Islet precursor cell (in vitro differentiated cells): ENCODE measurements around the gene SPACA5.
"Not testable (repeated sequence)": the region's sequence is repeated elsewhere in the genome, so short reads cannot be mapped to it uniquely, and the experiment has no call there.

Source experiments
- DNase-seq: peaks from one replicate; pipeline ENCODE4 v3.0.0-alpha.2; 2018

Gene SPACA5

GRCh38 chrX:48006688-48007087 lies at the start of gene SPACA5:
TSS of gene SPACA5 (plus strand) at chrX:48006988. CDS start at chrX:48007803, 815 bp downstream.
- DNase-seq: not testable (repeated sequence)

- not testable (repeated sequence) for DNase-seq
These were observed 48.6 kb upstream of the SPACA5 start for GRCh38 chrX:47958206-47958605.

- DNase-seq: no peak
These were observed 47.9 kb upstream of the SPACA5 start for GRCh38 chrX:47958761-47959342.

GRCh38 chrX:47960406-47960805 lies 46.4 kb upstream of the SPACA5 start:
- DNase-seq: no peak

GRCh38 chrX:47961830-47962229 lies 45.0 kb upstream of the SPACA5 start:
- DNase-seq: not testable (repeated sequence)

GRCh38 chrX:47965526-47965925 lies 41.3 kb upstream of the SPACA5 start:
- not testable (repeated sequence) for DNase-seq

GRCh38 chrX:47973235-47973634 lies 33.6 kb upstream of the SPACA5 start:
- DNase-seq: no peak

- DNase-seq: no peak
These were observed 30.3 kb upstream of the SPACA5 start for GRCh38 chrX:47976254-47977151.

GRCh38 chrX:47991263-47992094 lies 15.3 kb upstream of the SPACA5 start:
- DNase-seq: no peak

- no peak for DNase-seq
These were observed 14.8 kb upstream of the SPACA5 start for GRCh38 chrX:47992095-47992380.

- no peak for DNase-seq
These were observed 14.1 kb upstream of the SPACA5 start for GRCh38 chrX:47992669-47993068.

GRCh38 chrX:48001260-48001659 lies 5.5 kb upstream of the SPACA5 start:
- no peak for DNase-seq

GRCh38 chrX:48002319-48002718 lies 4.5 kb upstream of the SPACA5 start:
- no peak for DNase-seq

- no peak for DNase-seq
These were observed 3.9 kb upstream of the SPACA5 start for GRCh38 chrX:48002929-48003328.

- DNase-seq: no peak
These were observed 3.4 kb upstream of the SPACA5 start for GRCh38 chrX:48003367-48003757.

- peak; percentile 95 for DNase-seq
These were observed 2.9 kb upstream of the SPACA5 start, which contains the start of gene ZNF182 for GRCh38 chrX:48003758-48004457. TSS of gene ZNF182 (minus strand) at chrX:48003989. CDS start at chrX:48002609, 1,380 bp downstream.

- DNase-seq: not testable (repeated sequence)
These were observed 2.7 kb downstream of the SPACA5 start for GRCh38 chrX:48009445-48009960.

- DNase-seq: not testable (repeated sequence)
These were observed 10.0 kb downstream of the SPACA5 start for GRCh38 chrX:48016583-48017310.

GRCh38 chrX:48019892-48020291 lies 13.1 kb downstream of the SPACA5 start:
- not testable (repeated sequence) for DNase-seq

- not testable (repeated sequence) for DNase-seq
These were observed 13.7 kb downstream of the SPACA5 start for GRCh38 chrX:48020472-48020871.

- DNase-seq: peak; percentile 79
These were observed 14.5 kb downstream of the SPACA5 start for GRCh38 chrX:48021026-48021900.
